Midbrain (tissue), 1 donor: ENCODE measurements around the gene LRSAM1.

Source experiments
- DNase-seq: peaks from one replicate; lab custom pipeline; 2025; lab: John Stamatoyannopoulos, UW

LRSAM1 gene

GRCh38 chr9:127550751-127551150, 99.4 kb downstream of the LRSAM1 start:
- no peak for DNase-seq
